GM18507 (cell line): ENCODE measurements around the gene MEIS2.
"Not testable (repeated sequence)": the region's sequence is repeated elsewhere in the genome, so short reads cannot be mapped to it uniquely, and the experiment has no call there.

ENCODE experiments used
- DNase-seq: peaks from one replicate; pipeline ENCODE4 v3.0.0; 2011; ENCODE audit warnings: low read depth; ENCODE audit not compliant: insufficient read length; ENCODE audit errors: extremely low spot score
- FAIRE-seq: peaks from 2 replicates; lab custom pipeline; 2011; peaks lifted over from hg19 to GRCh38; lab: Jason Lieb, UNC

Gene MEIS2

DNA sequence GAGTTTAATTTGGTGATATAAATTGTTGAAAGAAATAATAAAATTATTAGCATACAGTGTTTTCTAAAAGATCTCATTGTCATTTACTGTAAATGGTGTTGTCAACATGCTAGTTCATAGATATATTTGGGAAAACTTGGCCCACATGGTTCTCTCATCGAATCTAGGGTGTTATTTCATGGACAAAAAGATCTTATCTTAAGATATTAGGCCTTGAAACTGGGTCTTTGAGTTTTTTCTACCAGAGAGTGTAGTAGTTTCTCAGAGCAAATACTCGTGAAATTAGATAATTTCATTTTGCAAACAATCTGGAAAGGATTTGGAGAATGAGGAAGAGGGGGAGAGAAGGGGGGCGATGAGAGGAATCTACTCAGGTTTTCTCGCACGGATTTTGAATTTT is 107.9 kb downstream of the MEIS2 start:
- DNase-seq: no peak
- FAIRE-seq: no peak

DNA sequence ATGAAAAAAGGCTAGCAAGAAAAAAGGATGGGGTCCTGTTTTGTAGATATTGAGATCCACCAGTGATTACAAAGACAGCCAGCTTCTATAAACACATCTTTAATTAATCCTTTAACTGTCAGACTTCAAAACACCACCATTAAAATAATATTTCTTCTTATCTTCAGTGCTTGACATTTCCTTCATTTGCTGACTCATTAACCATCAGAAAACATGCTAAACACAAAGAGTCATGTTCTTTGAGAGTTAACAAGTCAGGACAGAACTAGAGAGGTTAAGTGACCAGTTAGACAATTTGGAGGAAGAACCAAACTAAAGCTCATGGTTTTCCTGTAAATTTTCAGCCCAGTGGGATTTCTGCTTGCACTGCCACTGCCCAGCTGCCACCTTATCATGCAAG is 111.4 kb downstream of the MEIS2 start:
- FAIRE-seq: no peak
- no peak for DNase-seq

DNA sequence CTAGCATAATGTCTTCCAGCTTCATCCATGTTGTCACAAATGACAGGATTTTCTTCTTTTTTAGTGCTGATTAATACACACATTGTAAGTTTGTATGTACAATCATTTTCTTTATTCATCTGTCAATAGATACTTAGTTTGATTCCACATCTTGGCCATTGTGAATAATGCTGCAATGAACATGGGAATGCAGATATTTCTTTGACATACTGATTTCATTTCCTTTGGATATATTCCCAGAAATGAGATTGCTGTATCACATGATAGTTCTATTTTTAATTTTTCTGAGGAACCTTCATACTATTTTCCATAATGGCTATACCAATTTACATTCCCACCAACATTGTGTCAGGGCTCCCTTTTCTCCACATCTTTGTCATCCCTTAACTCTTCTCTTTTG is 117.9 kb downstream of the MEIS2 start:
- FAIRE-seq (no peak), DNase-seq (no peak)

DNA sequence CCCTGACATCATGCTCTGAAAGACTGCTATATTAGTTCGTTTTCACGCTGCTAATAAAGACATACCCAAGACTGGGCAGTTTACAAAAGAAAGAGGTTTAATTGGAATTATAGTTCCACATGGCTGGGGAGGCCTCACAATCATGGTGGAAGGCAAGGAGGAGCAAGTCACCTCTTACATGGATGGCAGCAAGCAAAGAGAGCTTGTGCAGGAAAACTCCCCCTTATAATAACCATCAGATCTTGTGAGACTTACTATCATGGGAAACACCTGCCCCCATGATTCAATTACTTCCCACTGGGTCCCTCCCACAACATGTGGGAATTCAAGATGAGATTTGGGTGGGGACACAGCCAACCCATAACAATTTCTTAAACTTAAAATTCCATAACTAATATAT is 120.1 kb downstream of the MEIS2 start:
- FAIRE-seq, DNase-seq: not testable (repeated sequence)

DNA sequence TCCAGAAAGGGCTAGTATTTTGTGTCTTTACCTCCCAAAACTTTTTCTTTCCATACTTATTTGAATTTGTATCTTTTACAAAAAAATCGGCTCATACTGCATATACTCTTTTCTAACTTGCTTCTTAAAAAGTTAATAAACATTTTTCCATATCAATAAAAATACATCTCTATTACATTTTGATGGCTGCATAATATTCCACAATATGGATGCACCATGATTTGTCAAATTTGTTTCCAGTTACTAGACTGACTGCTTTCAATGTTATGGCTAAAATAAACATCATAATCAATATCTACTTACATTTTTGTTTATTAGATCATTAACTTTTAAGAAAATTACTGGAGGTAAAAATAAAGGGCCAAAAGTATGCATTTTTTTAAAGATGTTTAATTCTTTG is 121.7 kb downstream of the MEIS2 start:
- DNase-seq: no peak
- no peak for FAIRE-seq

DNA sequence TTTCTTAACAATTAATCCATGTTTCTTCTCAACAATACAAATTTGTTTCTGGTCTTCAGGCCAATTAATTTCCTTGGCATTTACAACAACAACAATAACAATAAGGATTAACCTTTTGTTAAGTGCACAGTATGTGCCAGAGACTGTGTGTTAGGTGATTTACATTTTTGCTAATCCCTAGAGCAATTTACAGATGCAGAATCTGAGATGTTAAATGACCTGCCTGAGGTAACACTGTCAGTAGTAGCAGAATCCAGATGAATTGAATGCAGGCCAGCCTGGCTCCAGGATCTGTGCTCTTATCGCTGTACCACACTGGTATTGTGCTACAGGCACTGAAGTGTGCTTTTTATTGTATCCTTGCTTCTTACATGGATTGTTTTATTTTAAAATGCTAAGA is 122.2 kb downstream of the MEIS2 start:
- FAIRE-seq (no peak), DNase-seq (no peak)

DNA sequence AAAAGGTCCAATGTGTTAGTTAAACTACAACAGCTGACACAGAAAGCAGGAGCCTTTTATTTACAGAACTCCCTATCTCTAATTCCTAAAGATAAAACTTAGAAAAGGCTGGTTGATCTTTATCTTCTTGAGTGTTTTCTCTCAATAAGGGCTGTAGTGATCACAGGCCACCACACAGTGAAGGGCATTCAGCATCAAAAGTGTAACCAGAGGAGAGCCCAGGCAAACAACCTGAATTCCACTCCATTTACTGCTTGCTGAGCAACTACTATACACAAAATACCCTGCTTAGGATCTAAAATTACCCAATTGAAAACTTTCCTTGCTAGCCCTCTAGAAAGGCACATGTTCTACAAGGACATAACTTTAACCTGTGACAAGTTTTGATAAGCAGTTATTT is 122.7 kb downstream of the MEIS2 start:
- no peak for DNase-seq
- no peak for FAIRE-seq

DNA sequence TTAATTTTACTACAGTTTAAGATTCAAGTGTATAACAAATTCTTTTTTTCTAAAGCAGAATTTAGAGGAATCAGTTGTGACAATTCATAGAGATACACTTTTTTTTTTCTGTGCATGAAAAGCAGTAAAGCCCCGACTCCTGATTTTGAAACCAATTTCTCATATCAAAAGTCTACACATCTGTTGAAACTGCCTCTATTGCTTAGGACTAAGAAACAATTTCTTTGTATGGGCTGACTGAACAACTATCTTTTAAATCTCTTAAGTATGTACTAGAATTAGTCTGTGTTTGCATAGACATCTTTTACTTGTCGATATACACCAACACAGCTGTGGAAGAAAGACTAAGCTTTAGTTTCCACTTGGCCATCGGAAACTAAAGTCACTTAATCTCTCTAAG is 127.6 kb downstream of the MEIS2 start:
- no peak for DNase-seq
- FAIRE-seq: no peak

DNA sequence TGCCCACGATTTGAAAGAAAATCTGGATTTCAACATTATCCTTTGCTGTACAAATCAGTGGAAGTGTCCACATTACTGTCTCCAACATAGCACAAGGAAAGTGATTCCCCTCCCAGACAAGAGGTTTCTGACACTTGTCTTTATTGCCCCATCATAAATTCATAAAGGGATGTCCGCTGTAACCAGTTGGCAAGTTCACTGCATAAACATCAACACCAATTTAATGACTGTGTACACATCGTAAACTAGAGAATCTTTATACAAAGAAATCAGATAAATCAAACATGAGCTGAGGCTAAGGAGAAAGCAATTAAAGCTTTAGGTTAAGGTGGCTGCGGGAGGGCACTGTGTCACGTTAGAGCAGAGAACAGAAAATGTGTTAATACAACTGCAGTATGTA is 129.8 kb downstream of the MEIS2 start:
- FAIRE-seq (no peak), DNase-seq (no peak)

DNA sequence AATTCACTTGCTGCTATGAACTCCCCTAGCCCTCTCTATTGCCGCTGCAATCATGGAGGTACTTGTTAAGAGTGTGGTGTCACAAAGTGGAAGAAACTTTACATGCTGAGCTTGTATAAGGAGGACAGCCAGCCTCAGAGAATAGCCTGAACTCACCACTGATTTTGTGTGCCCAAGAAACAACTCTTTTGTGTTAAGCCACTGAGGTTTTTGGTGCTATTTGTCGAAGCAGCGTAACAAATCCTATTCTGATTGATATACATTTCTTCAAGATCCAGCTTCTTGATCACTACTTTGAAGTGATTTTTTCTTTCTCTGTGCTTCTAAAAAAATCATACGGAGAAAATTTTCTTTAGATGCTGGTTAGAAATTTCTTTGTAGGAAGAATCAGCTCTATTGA is 132.4 kb downstream of the MEIS2 start:
- DNase-seq (no peak), FAIRE-seq (no peak)

DNA sequence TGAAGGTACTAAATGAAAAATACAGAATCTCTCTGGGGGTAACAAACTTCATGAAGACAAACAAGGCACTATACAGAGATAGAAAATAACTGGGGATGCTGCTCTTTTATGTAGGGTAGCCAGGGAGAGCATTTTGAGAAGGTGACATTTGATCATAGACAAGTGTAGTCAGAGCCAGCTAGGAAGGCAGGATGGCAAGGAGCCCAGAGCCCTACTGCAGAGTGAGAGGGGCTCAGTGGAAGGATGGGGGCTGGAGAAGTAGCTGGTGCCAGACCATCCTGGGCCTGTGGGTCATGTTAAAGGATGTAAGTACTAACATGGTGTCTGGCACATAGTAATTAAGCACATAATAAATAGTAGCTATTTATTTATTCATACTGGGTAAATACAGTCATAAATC is 133.6 kb downstream of the MEIS2 start:
- DNase-seq: no peak
- FAIRE-seq: no peak

DNA sequence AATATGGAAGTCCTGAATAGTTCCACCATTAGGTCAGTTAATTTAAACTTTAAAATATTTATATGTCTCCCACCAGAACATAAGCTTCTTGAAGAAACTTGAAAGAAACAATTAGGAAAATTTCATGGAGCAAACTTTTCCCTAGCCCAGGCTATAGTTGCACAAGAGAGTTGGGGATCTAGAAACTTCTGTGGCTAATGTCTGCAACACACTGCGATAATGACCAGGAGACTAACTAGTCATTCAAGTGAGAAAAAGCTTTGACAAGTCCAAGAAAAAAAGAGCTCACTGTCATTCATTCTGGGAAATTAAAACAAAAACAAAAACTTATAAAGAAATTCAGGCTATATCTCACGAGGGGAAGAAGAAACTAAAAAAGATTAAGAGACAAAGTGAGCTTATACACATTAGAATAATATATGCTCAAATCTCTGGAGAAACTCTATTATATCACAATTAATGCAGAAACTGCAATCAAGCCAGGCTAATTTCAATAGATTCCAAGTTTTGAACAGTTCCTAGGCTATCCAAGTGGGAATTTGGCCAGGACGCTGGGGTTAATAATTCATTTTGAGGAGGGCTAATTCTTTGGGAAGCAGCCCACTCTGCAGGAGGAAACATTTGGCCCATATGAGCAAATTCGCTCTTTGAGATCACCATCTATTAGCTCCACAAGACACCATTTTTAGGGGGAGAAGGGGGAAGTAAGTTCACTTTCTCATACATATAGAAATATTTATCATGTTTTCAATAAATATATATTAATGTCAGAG is 134.6 kb downstream of the MEIS2 start:
- FAIRE-seq: no peak
- DNase-seq: no peak

DNA sequence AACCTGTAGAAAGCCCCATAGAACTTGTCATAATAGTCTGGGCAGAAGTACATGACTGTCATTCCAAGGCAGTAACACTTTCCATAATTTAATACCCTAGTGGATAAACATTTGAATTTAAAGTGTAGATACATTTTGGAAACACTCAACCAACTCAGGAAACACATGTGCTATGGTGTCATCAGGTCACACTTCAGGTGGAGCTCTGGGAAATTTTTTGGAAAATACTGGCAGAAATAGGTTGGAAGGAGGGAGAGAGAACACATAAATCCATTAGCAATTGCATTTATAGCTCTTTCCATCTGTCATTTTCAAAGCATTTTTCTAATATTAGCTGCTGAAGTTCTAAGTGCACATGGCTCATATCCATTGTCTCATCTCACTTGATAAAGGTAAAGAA is 135.7 kb downstream of the MEIS2 start:
- FAIRE-seq (no peak), DNase-seq (no peak)

DNA sequence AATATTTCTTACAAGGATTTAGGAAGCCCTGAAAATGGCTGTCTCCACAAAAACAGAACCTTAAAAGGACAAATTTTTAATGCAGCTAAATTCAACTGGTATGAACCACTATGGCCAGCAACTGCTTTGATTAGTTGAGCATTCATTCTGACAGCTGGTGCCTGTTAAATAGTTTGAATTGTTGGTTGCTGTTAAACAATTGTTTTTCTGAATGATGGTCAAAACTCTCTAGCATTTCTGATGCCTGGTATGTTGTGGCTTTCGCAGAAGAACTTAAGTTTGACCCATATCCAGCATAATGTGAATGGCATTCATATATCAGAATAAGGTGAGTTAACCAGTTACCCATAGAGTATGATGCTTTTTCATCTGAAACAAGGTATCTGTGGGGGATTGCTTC is 138.4 kb downstream of the MEIS2 start:
- FAIRE-seq: no peak
- DNase-seq: no peak

DNA sequence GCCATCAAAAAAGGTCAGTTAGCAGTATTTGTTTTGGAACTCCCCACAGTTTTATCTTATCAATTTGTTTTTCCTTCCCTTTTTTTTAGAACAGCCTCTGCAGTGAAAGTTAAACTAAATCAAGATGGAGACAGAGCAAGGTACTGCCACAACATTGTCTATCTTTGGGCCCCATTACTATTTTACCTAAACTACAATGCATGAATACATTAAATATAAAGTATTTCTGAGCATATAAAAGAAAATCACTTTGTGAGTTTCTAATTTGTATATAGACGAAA is 139.5 kb downstream of the MEIS2 start:
- FAIRE-seq (no peak), DNase-seq (no peak)

DNA sequence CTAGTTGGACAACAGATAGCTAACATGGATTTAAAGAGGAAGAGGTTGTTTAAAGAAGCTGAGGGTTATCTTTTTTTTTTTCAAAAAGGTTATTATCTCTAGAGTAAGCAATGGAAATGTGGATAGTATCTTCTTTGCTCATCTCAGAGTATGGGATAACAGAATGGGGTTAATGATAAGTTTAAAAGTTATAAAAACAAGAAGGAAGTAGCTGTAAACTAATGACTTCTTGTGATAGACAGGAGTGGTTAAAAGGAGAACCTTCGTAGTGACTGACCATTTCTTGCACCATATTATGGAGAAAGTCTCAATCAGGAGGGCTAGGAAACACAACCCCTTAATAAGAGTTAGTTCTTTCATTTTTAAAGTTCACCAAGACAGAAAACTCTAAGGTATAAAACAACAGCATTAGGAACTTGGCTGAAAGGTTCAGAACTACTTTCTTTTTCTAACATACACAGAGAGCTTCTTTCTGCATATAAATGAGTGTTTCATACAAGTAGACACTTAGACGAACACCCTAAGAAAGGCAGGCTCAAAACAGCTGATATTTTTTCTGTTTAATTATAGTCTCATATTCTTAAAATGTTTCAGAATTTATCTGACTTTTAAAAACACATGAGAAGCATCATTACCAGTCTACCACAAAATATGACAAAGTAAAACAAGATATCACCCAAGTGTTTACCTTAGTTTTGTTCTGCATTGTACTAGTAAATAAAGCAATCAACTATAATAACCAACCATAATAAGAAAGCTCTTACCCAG is 140.0 kb downstream of the MEIS2 start:
- DNase-seq (no peak), FAIRE-seq (no peak)

DNA sequence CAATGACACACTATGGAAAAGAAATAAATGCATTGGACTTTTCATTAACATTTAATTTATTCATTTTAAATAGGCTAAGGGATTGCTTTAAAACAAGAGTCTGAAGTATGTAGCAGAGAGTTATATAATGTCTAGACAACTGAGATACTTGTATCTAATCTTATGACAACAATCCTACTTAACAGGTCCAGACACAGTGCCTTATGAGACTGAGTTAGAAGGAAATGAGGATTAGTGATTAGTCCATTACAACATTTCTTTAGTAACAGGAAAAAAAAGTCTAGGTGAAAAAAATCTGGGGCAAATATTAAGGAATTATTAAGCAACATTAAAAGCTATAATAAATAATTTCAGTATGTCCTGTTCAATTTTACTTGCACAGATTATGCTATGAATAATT is 140.6 kb downstream of the MEIS2 start:
- DNase-seq (no peak), FAIRE-seq (no peak)

DNA sequence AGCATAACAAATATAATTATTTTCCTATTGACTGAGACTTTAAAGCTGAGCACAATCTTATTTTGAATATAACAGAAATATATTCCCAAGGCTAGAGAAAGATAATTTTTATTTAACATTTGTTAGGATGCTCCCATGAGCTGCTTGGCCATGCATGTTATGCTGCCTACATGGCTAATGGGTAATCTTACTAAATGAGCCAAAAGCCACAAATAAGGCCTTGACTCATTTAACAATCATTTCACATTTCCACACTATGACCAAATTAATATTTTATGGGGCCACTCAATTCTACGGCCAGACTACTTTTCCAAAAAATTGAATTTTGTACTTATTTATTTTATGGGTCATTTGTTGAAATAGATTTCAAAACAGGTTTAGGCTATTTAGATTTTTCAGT is 141.7 kb downstream of the MEIS2 start:
- FAIRE-seq (no peak), DNase-seq (no peak)

DNA sequence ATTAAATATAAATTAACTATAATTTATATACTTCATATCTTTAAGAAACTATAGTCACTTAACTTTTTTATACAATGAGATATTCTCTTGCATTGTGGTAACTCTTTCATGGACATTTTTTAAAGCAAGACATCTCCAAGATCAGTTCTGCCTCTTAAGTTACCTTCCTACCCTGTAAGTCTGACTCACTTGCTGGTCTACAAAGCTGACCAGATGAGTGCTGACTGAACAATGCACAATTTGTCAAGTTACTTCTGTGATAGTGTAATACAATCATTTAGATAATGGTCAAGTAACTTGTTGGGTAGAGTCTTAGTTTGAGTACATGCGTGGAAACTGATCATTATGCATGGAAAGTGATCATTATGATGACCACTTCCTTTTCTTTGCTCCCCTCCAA is 145.9 kb downstream of the MEIS2 start:
- DNase-seq: no peak

DNA sequence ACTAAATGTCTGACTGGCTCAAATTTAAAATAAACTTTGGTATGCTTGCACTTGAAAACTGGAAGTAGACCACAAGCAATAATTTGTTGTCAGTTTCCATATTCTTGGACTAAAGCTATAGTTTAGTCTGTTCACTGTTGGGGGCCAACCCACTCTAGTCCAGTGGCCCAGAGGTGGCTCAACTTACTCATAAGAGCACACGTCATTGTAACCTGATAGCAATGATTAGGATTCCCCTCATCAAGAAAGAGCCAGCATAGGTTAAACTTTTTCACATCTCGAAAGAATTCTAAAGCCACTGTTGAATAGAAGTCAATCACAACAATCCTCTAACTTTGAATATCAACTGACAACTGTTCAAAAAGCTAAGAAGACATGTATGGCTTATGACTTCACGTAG is 147.0 kb downstream of the MEIS2 start:
- FAIRE-seq (no peak), DNase-seq (no peak)

More for the DNA sequence above, 145.9 kb downstream of the MEIS2 start:
- FAIRE-seq: no peak

DNA sequence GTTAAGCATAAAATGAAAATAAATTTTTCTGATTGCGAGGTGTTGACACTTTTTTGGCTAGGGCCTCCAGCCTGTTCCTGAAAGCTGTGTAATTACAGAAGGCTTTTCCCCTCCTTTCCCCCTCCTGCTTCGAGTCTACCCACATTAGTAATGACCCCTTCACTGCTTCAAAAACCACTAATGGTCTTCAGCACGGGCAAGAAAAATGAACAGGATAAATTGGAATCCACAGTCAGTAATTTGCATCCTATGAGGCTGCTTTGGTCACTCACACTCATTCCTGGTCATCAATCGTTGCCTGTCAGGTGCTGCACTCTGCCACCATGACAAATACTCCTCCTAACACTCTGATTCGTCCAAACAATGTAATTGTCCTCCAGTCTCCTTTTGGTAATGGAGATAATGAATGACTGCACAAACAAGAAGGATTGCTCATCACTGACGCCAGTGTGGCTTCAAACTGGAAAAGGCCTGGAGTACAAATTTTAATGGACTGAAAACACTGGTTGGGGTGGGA is 148.6 kb downstream of the MEIS2 start:
- FAIRE-seq (no peak), DNase-seq (no peak)
